Measurements from ENCODE around the gene C10orf95.

Gene C10orf95

DNA sequence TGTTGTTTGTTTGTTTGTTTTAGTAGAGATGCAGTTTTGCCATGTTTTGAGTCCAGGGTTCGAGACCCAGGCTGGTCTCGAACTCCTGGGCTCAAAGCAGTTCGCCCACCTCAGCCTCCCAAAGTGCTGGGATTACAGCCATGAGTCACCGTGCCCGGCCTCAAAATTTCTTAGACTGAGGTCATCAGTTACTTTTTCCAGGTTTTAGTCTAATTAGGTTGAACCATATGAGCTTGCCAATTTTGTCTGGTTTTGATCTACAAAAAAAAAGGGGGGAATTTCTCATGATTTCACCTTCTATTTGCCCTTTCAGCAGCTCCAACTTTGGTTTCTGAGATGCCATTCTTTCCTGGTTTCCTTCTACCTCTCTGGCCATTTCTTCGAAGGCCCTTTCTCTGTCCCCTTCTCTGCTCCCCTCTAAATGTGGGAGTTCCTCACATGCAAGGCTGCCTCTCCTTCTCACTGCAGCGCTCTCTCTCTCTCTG, 24.5 kb downstream of the C10orf95 start:
- TF ChIP-seq GABPA (IDR thresholded peaks at IDR 0.05; ENCODE audit: low read depth) (no peak), POLR2AphosphoS5 (IDR thresholded peaks at IDR 0.05; ENCODE audit: low read depth) (no peak), SPI1 (IDR thresholded peaks at IDR 0.05; ENCODE audit: borderline replicate concordance, low read depth) (no peak)
- TF ChIP-seq, protein P1, sequence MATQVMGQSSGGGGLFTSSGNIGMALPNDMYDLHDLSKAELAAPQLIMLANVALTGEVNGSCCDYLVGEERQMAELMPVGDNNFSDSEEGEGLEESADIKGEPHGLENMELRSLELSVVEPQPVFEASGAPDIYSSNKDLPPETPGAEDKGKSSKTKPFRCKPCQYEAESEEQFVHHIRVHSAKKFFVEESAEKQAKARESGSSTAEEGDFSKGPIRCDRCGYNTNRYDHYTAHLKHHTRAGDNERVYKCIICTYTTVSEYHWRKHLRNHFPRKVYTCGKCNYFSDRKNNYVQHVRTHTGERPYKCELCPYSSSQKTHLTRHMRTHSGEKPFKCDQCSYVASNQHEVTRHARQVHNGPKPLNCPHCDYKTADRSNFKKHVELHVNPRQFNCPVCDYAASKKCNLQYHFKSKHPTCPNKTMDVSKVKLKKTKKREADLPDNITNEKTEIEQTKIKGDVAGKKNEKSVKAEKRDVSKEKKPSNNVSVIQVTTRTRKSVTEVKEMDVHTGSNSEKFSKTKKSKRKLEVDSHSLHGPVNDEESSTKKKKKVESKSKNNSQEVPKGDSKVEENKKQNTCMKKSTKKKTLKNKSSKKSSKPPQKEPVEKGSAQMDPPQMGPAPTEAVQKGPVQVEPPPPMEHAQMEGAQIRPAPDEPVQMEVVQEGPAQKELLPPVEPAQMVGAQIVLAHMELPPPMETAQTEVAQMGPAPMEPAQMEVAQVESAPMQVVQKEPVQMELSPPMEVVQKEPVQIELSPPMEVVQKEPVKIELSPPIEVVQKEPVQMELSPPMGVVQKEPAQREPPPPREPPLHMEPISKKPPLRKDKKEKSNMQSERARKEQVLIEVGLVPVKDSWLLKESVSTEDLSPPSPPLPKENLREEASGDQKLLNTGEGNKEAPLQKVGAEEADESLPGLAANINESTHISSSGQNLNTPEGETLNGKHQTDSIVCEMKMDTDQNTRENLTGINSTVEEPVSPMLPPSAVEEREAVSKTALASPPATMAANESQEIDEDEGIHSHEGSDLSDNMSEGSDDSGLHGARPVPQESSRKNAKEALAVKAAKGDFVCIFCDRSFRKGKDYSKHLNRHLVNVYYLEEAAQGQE (IDR thresholded peaks at IDR 0.05; ENCODE audit: insufficient replicate concordance, low read depth): no peak
- TF ChIP-seq, protein P2, sequence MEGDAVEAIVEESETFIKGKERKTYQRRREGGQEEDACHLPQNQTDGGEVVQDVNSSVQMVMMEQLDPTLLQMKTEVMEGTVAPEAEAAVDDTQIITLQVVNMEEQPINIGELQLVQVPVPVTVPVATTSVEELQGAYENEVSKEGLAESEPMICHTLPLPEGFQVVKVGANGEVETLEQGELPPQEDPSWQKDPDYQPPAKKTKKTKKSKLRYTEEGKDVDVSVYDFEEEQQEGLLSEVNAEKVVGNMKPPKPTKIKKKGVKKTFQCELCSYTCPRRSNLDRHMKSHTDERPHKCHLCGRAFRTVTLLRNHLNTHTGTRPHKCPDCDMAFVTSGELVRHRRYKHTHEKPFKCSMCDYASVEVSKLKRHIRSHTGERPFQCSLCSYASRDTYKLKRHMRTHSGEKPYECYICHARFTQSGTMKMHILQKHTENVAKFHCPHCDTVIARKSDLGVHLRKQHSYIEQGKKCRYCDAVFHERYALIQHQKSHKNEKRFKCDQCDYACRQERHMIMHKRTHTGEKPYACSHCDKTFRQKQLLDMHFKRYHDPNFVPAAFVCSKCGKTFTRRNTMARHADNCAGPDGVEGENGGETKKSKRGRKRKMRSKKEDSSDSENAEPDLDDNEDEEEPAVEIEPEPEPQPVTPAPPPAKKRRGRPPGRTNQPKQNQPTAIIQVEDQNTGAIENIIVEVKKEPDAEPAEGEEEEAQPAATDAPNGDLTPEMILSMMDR (IDR thresholded peaks at IDR 0.05; ENCODE audit: insufficient read depth, low read length): no peak
- H3K4me3 ChIP-seq (replicated peaks; ENCODE audit: insufficient read depth, low read length): no peak overlapping the region
- no peak overlapping the region for H3K27ac ChIP-seq (replicated peaks)
- no peak for DNase-seq (ENCODE audit: low read depth in 1 of 2, low spot score in 1 of 2)
- H3K27me3 ChIP-seq (ENCODE audit: insufficient read depth, poor library complexity, severe bottlenecking): no peaks in the 10 kb centered on the region

DNA sequence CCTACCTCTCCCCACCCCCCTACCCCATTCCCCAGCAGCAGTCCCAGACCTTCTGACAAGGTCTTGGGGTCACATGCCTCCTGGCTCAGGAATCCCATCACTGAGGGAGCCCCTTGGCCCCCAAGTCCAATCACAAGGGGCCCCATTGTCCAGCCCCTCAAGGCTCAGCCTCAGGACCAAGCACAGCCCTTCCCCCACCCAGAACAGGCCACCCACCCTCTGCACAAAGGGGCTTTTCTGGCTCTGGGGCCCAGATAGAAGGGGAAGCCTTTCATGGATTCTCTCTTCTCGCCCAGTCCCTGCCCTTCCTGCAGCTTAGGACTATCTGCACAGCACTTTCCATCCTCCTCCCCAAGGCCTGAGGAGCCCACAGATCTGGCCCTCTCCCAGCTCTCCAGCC, 25.9 kb downstream of the C10orf95 start:
- TF ChIP-seq SPI1 (IDR thresholded peaks at IDR 0.05; ENCODE audit: borderline replicate concordance, low read depth): no peak
- TF ChIP-seq, protein P2 (IDR thresholded peaks at IDR 0.05; ENCODE audit: insufficient read depth, low read length): no peak
- TF ChIP-seq, protein P1 (IDR thresholded peaks at IDR 0.05; ENCODE audit: insufficient replicate concordance, low read depth): no peak
- no peak for TF ChIP-seq POLR2AphosphoS5 (IDR thresholded peaks at IDR 0.05; ENCODE audit: low read depth)
- no peak for TF ChIP-seq GABPA (IDR thresholded peaks at IDR 0.05; ENCODE audit: low read depth)
- DNase-seq (ENCODE audit: low read depth in 1 of 2, low spot score in 1 of 2): no peak
- no peak overlapping the region for H3K27ac ChIP-seq (replicated peaks)
- H3K27me3 ChIP-seq (ENCODE audit: insufficient read depth, poor library complexity, severe bottlenecking): no peaks in the 10 kb centered on the region
- H3K4me3 ChIP-seq (replicated peaks; ENCODE audit: insufficient read depth, low read length): no peak overlapping the region

DNA sequence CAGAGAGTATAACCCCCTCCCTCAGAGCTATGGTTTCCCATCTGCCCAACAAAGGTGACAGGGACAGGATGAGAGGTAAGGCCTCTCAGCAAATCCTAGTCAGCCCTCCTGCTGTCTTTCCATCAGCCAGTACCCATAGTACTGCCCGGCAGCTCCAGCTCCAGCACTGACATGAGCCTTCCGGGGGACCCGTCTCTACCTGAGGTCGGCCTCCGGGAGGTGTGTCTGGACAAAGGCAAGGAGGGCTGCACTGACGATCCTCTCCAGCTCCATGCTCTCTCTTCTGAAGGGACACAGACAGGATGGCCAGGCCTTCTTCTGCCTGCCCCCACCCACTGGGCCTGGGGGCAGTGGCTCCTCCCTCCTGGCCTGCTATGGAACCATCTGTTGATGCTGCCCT, 26.4 kb downstream of the C10orf95 start:
- DNase-seq (ENCODE audit: low read depth in 1 of 2, low spot score in 1 of 2): no peak
- H3K4me3 ChIP-seq (replicated peaks; ENCODE audit: insufficient read depth, low read length): no peak overlapping the region
- no peaks in the 10 kb centered on the region for H3K27me3 ChIP-seq (ENCODE audit: insufficient read depth, poor library complexity, severe bottlenecking)
- no peak overlapping the region for H3K27ac ChIP-seq (replicated peaks)
- TF ChIP-seq, protein P2 (IDR thresholded peaks at IDR 0.05; ENCODE audit: insufficient read depth, low read length): no peak
- no peak for TF ChIP-seq GABPA (IDR thresholded peaks at IDR 0.05; ENCODE audit: low read depth)
- TF ChIP-seq SPI1 (IDR thresholded peaks at IDR 0.05; ENCODE audit: borderline replicate concordance, low read depth): no peak
- TF ChIP-seq, protein P1 (IDR thresholded peaks at IDR 0.05; ENCODE audit: insufficient replicate concordance, low read depth): no peak
- TF ChIP-seq POLR2AphosphoS5 (IDR thresholded peaks at IDR 0.05; ENCODE audit: low read depth): no peak
